ENCODE measurements around the gene IRF2BP1.

Gene IRF2BP1

GRCh38 chr19:45889210-45889885, 3.4 kb upstream of the IRF2BP1 start:
- no peak overlapping the region; the same call in 1 of the 2 replicates for H3K27ac ChIP-seq
- no peak for TF ChIP-seq ZFX (IDR thresholded peaks at IDR 0.05; ENCODE audit: borderline replicate concordance)
- no peak for TF ChIP-seq CTCF (IDR thresholded peaks at IDR 0.05)

- TF ChIP-seq CTCF (IDR thresholded peaks at IDR 0.05) (no peak), ZFX (IDR thresholded peaks at IDR 0.05; ENCODE audit: borderline replicate concordance) (no peak)
- H3K27ac ChIP-seq = peak overlapping the region; percentile 100
Measured at GRCh38 chr19:45887200-45887710, 1.3 kb upstream of the IRF2BP1 start.

GRCh38 chr19:45886427-45887199, 672 bp upstream of the IRF2BP1 start:
- TF ChIP-seq ZFX (IDR thresholded peaks at IDR 0.05; ENCODE audit: borderline replicate concordance) (no peak), CTCF (IDR thresholded peaks at IDR 0.05) (no peak)
- peak overlapping the region; percentile 100 for H3K27ac ChIP-seq

- TF ChIP-seq ZFX (IDR thresholded peaks at IDR 0.05; ENCODE audit: borderline replicate concordance) (no peak), CTCF (IDR thresholded peaks at IDR 0.05) (no peak)
- peak overlapping the region; percentile 100 for H3K27ac ChIP-seq
Measured at GRCh38 chr19:45884682-45885555, 1.0 kb downstream of the IRF2BP1 start.

GRCh38 chr19:45883881-45884681, 1.9 kb downstream of the IRF2BP1 start:
- peak overlapping the region; percentile 100 for H3K27ac ChIP-seq
- TF ChIP-seq CTCF (IDR thresholded peaks at IDR 0.05) (no peak), ZFX (IDR thresholded peaks at IDR 0.05; ENCODE audit: borderline replicate concordance) (no peak)

- no peak for TF ChIP-seq ZFX (IDR thresholded peaks at IDR 0.05; ENCODE audit: borderline replicate concordance)
- TF ChIP-seq CTCF (IDR thresholded peaks at IDR 0.05) = peak; percentile 61
- peak overlapping the region; percentile 100 for H3K27ac ChIP-seq
Measured at GRCh38 chr19:45883586-45883880, 2.4 kb downstream of the IRF2BP1 start.
